Stimulated activated CD8-positive, alpha-beta memory T cell treated with anti-CD3 and anti-CD28 coated beads, Interleukin-15, amount 100 ng/mL, for 4 hours (primary cell): ENCODE results near the gene VPS41.
"Not testable (repeated sequence)": the region's sequence is repeated elsewhere in the genome, so short reads cannot be mapped to it uniquely, and the experiment has no call there.

Experiments used
- DNase-seq, 2 donors: peaks; one replicate each; pipeline ENCODE4 v3.0.0-alpha.2; 2020; ENCODE audit warnings: low read depth in 2 of 2

VPS41 gene

GRCh38 chr7:38908759-38909335, at the start of gene VPS41:
Gene VPS41, minus strand, starts transcription at chr7:38909191. Its CDS starts 17 bp downstream, at chr7:38909174.
- DNase-seq: peak; percentile 57 to 64

- no peak for DNase-seq
Measured at GRCh38 chr7:38955892-38956291, 46.9 kb upstream of the VPS41 start.

- no peak for DNase-seq
Measured at GRCh38 chr7:38953971-38954370, 45.0 kb upstream of the VPS41 start.

- DNase-seq: no peak
Measured at GRCh38 chr7:38953227-38953626, 44.2 kb upstream of the VPS41 start.

- no peak for DNase-seq
Measured at GRCh38 chr7:38951213-38951612, 42.2 kb upstream of the VPS41 start.

- DNase-seq: no peak
Measured at GRCh38 chr7:38950309-38950708, 41.3 kb upstream of the VPS41 start.

GRCh38 chr7:38947541-38947940, 38.5 kb upstream of the VPS41 start:
- DNase-seq: not testable (repeated sequence)

GRCh38 chr7:38942431-38943051, 33.5 kb upstream of the VPS41 start:
- DNase-seq: no peak

- DNase-seq: no peak
Measured at GRCh38 chr7:38940774-38941173, 31.8 kb upstream of the VPS41 start.

GRCh38 chr7:38938589-38938988, 29.6 kb upstream of the VPS41 start:
- no peak for DNase-seq

- DNase-seq: no peak
Measured at GRCh38 chr7:38938001-38938485, 29.1 kb upstream of the VPS41 start.

- DNase-seq: no peak
Measured at GRCh38 chr7:38936641-38937040, 27.6 kb upstream of the VPS41 start.

- no peak for DNase-seq
Measured at GRCh38 chr7:38934536-38934935, 25.5 kb upstream of the VPS41 start.

- DNase-seq: no peak
Measured at GRCh38 chr7:38934051-38934450, 25.1 kb upstream of the VPS41 start.

- DNase-seq: no peak
Measured at GRCh38 chr7:38932509-38933168, 23.6 kb upstream of the VPS41 start.

GRCh38 chr7:38929460-38930171, 20.6 kb upstream of the VPS41 start:
- DNase-seq: no peak

- no peak for DNase-seq
Measured at GRCh38 chr7:38928506-38928905, 19.5 kb upstream of the VPS41 start.

- DNase-seq: no peak
Measured at GRCh38 chr7:38927751-38928150, 18.8 kb upstream of the VPS41 start.

- DNase-seq: no peak
Measured at GRCh38 chr7:38920731-38921130, 11.7 kb upstream of the VPS41 start.

GRCh38 chr7:38916396-38916795, 7.4 kb upstream of the VPS41 start:
- DNase-seq: no peak

- DNase-seq: no peak
Measured at GRCh38 chr7:38909870-38910269, 879 bp upstream of the VPS41 start.

GRCh38 chr7:38907766-38908165, 1.2 kb downstream of the VPS41 start:
- no peak for DNase-seq

- DNase-seq: no peak
Measured at GRCh38 chr7:38907066-38907465, 1.9 kb downstream of the VPS41 start.
